ENCODE results near the gene CR1. TPM values are rescaled to one million over a fixed set of nuclear protein-coding genes. Genes with fewer than 3 reads are reported as not detected.
"Not testable (repeated sequence)": the region's sequence is repeated elsewhere in the genome, so short reads cannot be mapped to it uniquely, and the experiment has no call there.

Gene CR1
- total and polyA plus RNA-seq, 4 experiments from 2014 or later: 4.1 to 11.5 (median 9.7) TPM

GRCh38 chr1:207581496-207582153, 85.7 kb downstream of the CR1 start:
- ChIA-PET CTCF (ENCODE audit: partially characterized antibody) (no interaction called here), POLR2A (ENCODE audit: partially characterized antibody) (no interaction called here)
- no peaks in the 10 kb centered on the region for H3K36me3 Mint-ChIP-seq
- H3K27ac Mint-ChIP-seq: no peak overlapping the region
- no peak overlapping the region for H3K4me3 ChIP-seq (ENCODE audit: low read length in 2 of 2)
- H3K9me3 ChIP-seq (ENCODE audit: control insufficient read depth in 1 of 2, low read length in 2 of 2): no peaks in the 10 kb centered on the region
- H3K27me3 Mint-ChIP-seq: peaks cover 8 to 15% of the 10 kb centered on the region in 2 donors
- no peaks in the 10 kb centered on the region for H3K4me1 ChIP-seq (ENCODE audit: insufficient read depth, low read length)
- H3K4me3 Mint-ChIP-seq: no peak overlapping the region
- H3K27me3 ChIP-seq (ENCODE audit: insufficient read depth, low read length): no peaks in the 10 kb centered on the region
- H3K36me3 ChIP-seq (ENCODE audit: insufficient read depth, low read length): no peaks in the 10 kb centered on the region
- H3K4me1 Mint-ChIP-seq: peaks cover 0 to 8% (median 6%) of the 10 kb centered on the region in 4 donors
- no peak for DNase-seq
- H3K27ac ChIP-seq (ENCODE audit: low read depth, low read length): no peak overlapping the region
- no peaks in the 10 kb centered on the region for H3K9me3 Mint-ChIP-seq
- intact Hi-C loops (cut with micrococcal nuclease): no loop called here

- H3K4me1 ChIP-seq (ENCODE audit: insufficient read depth, low read length); H3K4me1 Mint-ChIP-seq; CTCF ChIA-PET (ENCODE audit: partially characterized antibody); DNase-seq; H3K27ac Mint-ChIP-seq; H3K27ac ChIP-seq (ENCODE audit: low read depth, low read length); intact Hi-C loops (cut with micrococcal nuclease); H3K36me3 ChIP-seq (ENCODE audit: insufficient read depth, low read length); POLR2A ChIA-PET (ENCODE audit: partially characterized antibody); H3K36me3 Mint-ChIP-seq; H3K27me3 ChIP-seq (ENCODE audit: insufficient read depth, low read length); H3K9me3 ChIP-seq (ENCODE audit: control insufficient read depth in 1 of 2, low read length in 2 of 2); H3K4me3 ChIP-seq (ENCODE audit: low read length in 2 of 2); H3K4me3 Mint-ChIP-seq: not testable (repeated sequence)
- Mint-ChIP-seq H3K27me3 (peaks cover 42 to 61% of the 10 kb centered on the region in 2 donors), H3K9me3 (peaks cover 0 to 11% (median 3%) of the 10 kb centered on the region in 8 donors)
Observed at GRCh38 chr1:207589506-207589905, 93.5 kb downstream of the CR1 start.

GRCh38 chr1:207591205-207591604, 95.2 kb downstream of the CR1 start:
- intact Hi-C loops (cut with micrococcal nuclease): not testable (repeated sequence)
- peaks cover 41 to 56% of the 10 kb centered on the region in 2 donors for H3K27me3 Mint-ChIP-seq

GRCh38 chr1:207594095-207594494, 98.1 kb downstream of the CR1 start:
- H3K4me1 ChIP-seq (ENCODE audit: insufficient read depth, low read length); H3K27ac Mint-ChIP-seq; H3K27me3 ChIP-seq (ENCODE audit: insufficient read depth, low read length); POLR2A ChIA-PET (ENCODE audit: partially characterized antibody); CTCF ChIA-PET (ENCODE audit: partially characterized antibody); H3K9me3 ChIP-seq (ENCODE audit: control insufficient read depth in 1 of 2, low read length in 2 of 2); DNase-seq; H3K4me3 ChIP-seq (ENCODE audit: low read length in 2 of 2); H3K36me3 ChIP-seq (ENCODE audit: insufficient read depth, low read length); H3K4me1 Mint-ChIP-seq; H3K36me3 Mint-ChIP-seq; H3K27ac ChIP-seq (ENCODE audit: low read depth, low read length); intact Hi-C loops (cut with micrococcal nuclease); H3K4me3 Mint-ChIP-seq: not testable (repeated sequence)
- peaks cover 27 to 40% of the 10 kb centered on the region in 2 donors for H3K27me3 Mint-ChIP-seq
- peaks cover 0 to 11% (median 4%) of the 10 kb centered on the region in 8 donors for H3K9me3 Mint-ChIP-seq

More at GRCh38 chr1:207591205-207591604, 95.2 kb downstream of the CR1 start:
- DNase-seq; H3K27me3 ChIP-seq (ENCODE audit: insufficient read depth, low read length); H3K27ac ChIP-seq (ENCODE audit: low read depth, low read length); POLR2A ChIA-PET (ENCODE audit: partially characterized antibody); H3K36me3 Mint-ChIP-seq; H3K27ac Mint-ChIP-seq; H3K4me1 ChIP-seq (ENCODE audit: insufficient read depth, low read length); H3K4me3 ChIP-seq (ENCODE audit: low read length in 2 of 2); H3K4me3 Mint-ChIP-seq; CTCF ChIA-PET (ENCODE audit: partially characterized antibody); H3K36me3 ChIP-seq (ENCODE audit: insufficient read depth, low read length); H3K4me1 Mint-ChIP-seq; H3K9me3 ChIP-seq (ENCODE audit: control insufficient read depth in 1 of 2, low read length in 2 of 2): not testable (repeated sequence)
- H3K9me3 Mint-ChIP-seq: peaks cover 0 to 14% (median 4%) of the 10 kb centered on the region in 8 donors

GRCh38 chr1:207603777-207604176, 107.8 kb downstream of the CR1 start:
- Histone ChIP-seq H3K36me3 (ENCODE audit: insufficient read depth, low read length) (no peaks in the 10 kb centered on the region), H3K27me3 (ENCODE audit: insufficient read depth, low read length) (no peaks in the 10 kb centered on the region), H3K4me1 (ENCODE audit: insufficient read depth, low read length) (no peaks in the 10 kb centered on the region), H3K4me3 (ENCODE audit: low read length in 2 of 2) (no peak overlapping the region), H3K27ac (ENCODE audit: low read depth, low read length) (no peak overlapping the region), H3K9me3 (ENCODE audit: control insufficient read depth in 1 of 2, low read length in 2 of 2) (no peaks in the 10 kb centered on the region)
- H3K36me3 Mint-ChIP-seq: no peaks in the 10 kb centered on the region
- intact Hi-C loops (cut with micrococcal nuclease): no loop called here
- no peaks in the 10 kb centered on the region for H3K4me1 Mint-ChIP-seq
- H3K4me3 Mint-ChIP-seq: no peak overlapping the region
- H3K9me3 Mint-ChIP-seq: peaks cover 0 to 3% (median 0%) of the 10 kb centered on the region in 8 donors
- no peak overlapping the region for H3K27ac Mint-ChIP-seq
- CTCF ChIA-PET (ENCODE audit: partially characterized antibody): no interaction called here
- H3K27me3 Mint-ChIP-seq: peaks cover 3% of the 10 kb centered on the region in 2 donors
- POLR2A ChIA-PET (ENCODE audit: partially characterized antibody): no interaction called here
- DNase-seq: no peak

GRCh38 chr1:207605444-207606361, 109.7 kb downstream of the CR1 start:
- no peak overlapping the region for H3K27ac Mint-ChIP-seq
- H3K36me3 Mint-ChIP-seq: no peaks in the 10 kb centered on the region
- POLR2A ChIA-PET (ENCODE audit: partially characterized antibody): no interaction called here
- Histone ChIP-seq H3K27me3 (ENCODE audit: insufficient read depth, low read length) (no peaks in the 10 kb centered on the region), H3K27ac (ENCODE audit: low read depth, low read length) (no peak overlapping the region), H3K9me3 (ENCODE audit: control insufficient read depth in 1 of 2, low read length in 2 of 2) (no peaks in the 10 kb centered on the region), H3K4me3 (ENCODE audit: low read length in 2 of 2) (no peak overlapping the region), H3K4me1 (ENCODE audit: insufficient read depth, low read length) (no peaks in the 10 kb centered on the region), H3K36me3 (ENCODE audit: insufficient read depth, low read length) (no peaks in the 10 kb centered on the region)
- peaks cover 2 to 3% of the 10 kb centered on the region in 2 donors for H3K27me3 Mint-ChIP-seq
- H3K4me1 Mint-ChIP-seq: no peaks in the 10 kb centered on the region
- H3K4me3 Mint-ChIP-seq: no peak overlapping the region
- intact Hi-C loops (cut with micrococcal nuclease): no loop called here
- peaks cover 0 to 3% (median 0%) of the 10 kb centered on the region in 8 donors for H3K9me3 Mint-ChIP-seq
- CTCF ChIA-PET (ENCODE audit: partially characterized antibody): interaction anchor here (2.1 kb wide), 1 partner anchor 14 kb away, joined by 4 read pairs; no protein-coding TSS in a partner anchor
- DNase-seq: no peak

- CTCF ChIA-PET (ENCODE audit: partially characterized antibody): interaction anchor here (2.1 kb wide), 1 partner anchor 14 kb away, joined by 4 read pairs; no protein-coding TSS in a partner anchor
Observed at GRCh38 chr1:207606362-207606755, 110.4 kb downstream of the CR1 start.

More at GRCh38 chr1:207606362-207606755, 110.4 kb downstream of the CR1 start:
- H3K36me3 ChIP-seq (ENCODE audit: insufficient read depth, low read length): no peaks in the 10 kb centered on the region
- POLR2A ChIA-PET (ENCODE audit: partially characterized antibody): no interaction called here
- no peaks in the 10 kb centered on the region for H3K36me3 Mint-ChIP-seq
- H3K27ac ChIP-seq (ENCODE audit: low read depth, low read length): no peak overlapping the region
- peaks cover 3 to 6% of the 10 kb centered on the region in 2 donors for H3K27me3 Mint-ChIP-seq
- no peak overlapping the region for H3K4me3 ChIP-seq (ENCODE audit: low read length in 2 of 2)
- H3K9me3 Mint-ChIP-seq: peaks cover 0 to 3% (median 0%) of the 10 kb centered on the region in 8 donors
- intact Hi-C loops (cut with micrococcal nuclease): no loop called here
- H3K4me1 ChIP-seq (ENCODE audit: insufficient read depth, low read length): no peaks in the 10 kb centered on the region
- H3K4me3 Mint-ChIP-seq: no peak overlapping the region
- no peaks in the 10 kb centered on the region for H3K9me3 ChIP-seq (ENCODE audit: control insufficient read depth in 1 of 2, low read length in 2 of 2)
- no peaks in the 10 kb centered on the region for H3K4me1 Mint-ChIP-seq
- no peak overlapping the region for H3K27ac Mint-ChIP-seq
- no peaks in the 10 kb centered on the region for H3K27me3 ChIP-seq (ENCODE audit: insufficient read depth, low read length)
- no peak for DNase-seq

Data from CD4-positive, alpha-beta memory T cell (primary cell).